KMS-11 (cell line): Measurements from ENCODE around the gene NRG2.

Experiments
- H2AFZ ChIP-seq: fragments of 200-600 bp; sonication (generic); 2 replicates; pipeline ENCODE4 v1.6.1; 2016; ENCODE audit warnings: antibody characterized with exemption, mixed run types, low read depth
- H3K27ac ChIP-seq: fragments of 200-600 bp; sonication (generic); 2 replicates; pipeline ENCODE4 v1.6.1; 2016; ENCODE audit warnings: mild to moderate bottlenecking, mixed run types
- H3K27me3 ChIP-seq: fragments of 200-600 bp; sonication (generic); 2 replicates; pipeline ENCODE4 v1.6.1; 2017; ENCODE audit warnings: mild to moderate bottlenecking, low read depth, mixed run types, moderate library complexity; ENCODE audit not compliant: insufficient read depth
- H3K36me3 ChIP-seq: fragments of 200-600 bp; sonication (generic); 2 replicates; pipeline ENCODE4 v1.6.1; 2017; ENCODE audit warnings: mild to moderate bottlenecking, mixed run types; ENCODE audit not compliant: insufficient read depth
- H3K4me1 ChIP-seq: fragments of 200-600 bp; sonication (generic); 2 replicates; pipeline ENCODE4 v1.6.1; 2016; ENCODE audit warnings: mild to moderate bottlenecking, low read depth, mixed run types; ENCODE audit not compliant: poor library complexity, severe bottlenecking
- H3K4me2 ChIP-seq: fragments of 200-600 bp; sonication (generic); 2 replicates; pipeline ENCODE4 v1.7.0; 2016; ENCODE audit warnings: mild to moderate bottlenecking, mixed run types
- H3K4me3 ChIP-seq: fragments of 200-600 bp; sonication (generic); IDR thresholded peaks from 2 replicates; pipeline ENCODE4 v1.6.1; 2017; ENCODE audit warnings: low read depth, low read length, mixed read lengths; ENCODE audit not compliant: insufficient read depth
- H3K79me2 ChIP-seq: fragments of 200-600 bp; sonication (generic); 2 replicates; pipeline ENCODE4 v1.6.1; 2016; ENCODE audit warnings: low read depth, mixed run types; ENCODE audit not compliant: insufficient read depth
- H3K9ac ChIP-seq: fragments of 200-600 bp; sonication (generic); 2 replicates; pipeline ENCODE4 v1.6.1; 2016; ENCODE audit warnings: mild to moderate bottlenecking, mixed run types
- H4K20me1 ChIP-seq: fragments of 200-600 bp; sonication (generic); 2 replicates; pipeline ENCODE4 v1.6.1; 2016; ENCODE audit warnings: mild to moderate bottlenecking, mixed run types; ENCODE audit not compliant: insufficient read depth
- CTCF ChIP-seq: fragments of 200-600 bp; sonication (generic); conservative IDR thresholded peaks from 2 replicates; pipeline ENCODE4 v1.6.1; 2017; ENCODE audit warnings: low read depth, mild to moderate bottlenecking, antibody characterized with exemption, low read length, moderate library complexity, mixed read lengths

Gene NRG2

GRCh38 chr5:139878093-139878492 lies 165.0 kb downstream of the NRG2 start:
- H3K27me3 ChIP-seq, result no peaks in the 10 kb centered on the region
- no peak for TF ChIP-seq CTCF
- H3K79me2 ChIP-seq, result no peaks in the 10 kb centered on the region
- no peak overlapping the region for H2AFZ ChIP-seq
- H3K9ac ChIP-seq, result no peak overlapping the region
- H3K4me2 ChIP-seq, result no peak overlapping the region
- no peaks in the 10 kb centered on the region for H3K4me1 ChIP-seq
- no peaks in the 10 kb centered on the region for H4K20me1 ChIP-seq
- H3K27ac ChIP-seq, result no peak overlapping the region
- H3K4me3 ChIP-seq, result no peak overlapping the region
- no peaks in the 10 kb centered on the region for H3K36me3 ChIP-seq

DNA sequence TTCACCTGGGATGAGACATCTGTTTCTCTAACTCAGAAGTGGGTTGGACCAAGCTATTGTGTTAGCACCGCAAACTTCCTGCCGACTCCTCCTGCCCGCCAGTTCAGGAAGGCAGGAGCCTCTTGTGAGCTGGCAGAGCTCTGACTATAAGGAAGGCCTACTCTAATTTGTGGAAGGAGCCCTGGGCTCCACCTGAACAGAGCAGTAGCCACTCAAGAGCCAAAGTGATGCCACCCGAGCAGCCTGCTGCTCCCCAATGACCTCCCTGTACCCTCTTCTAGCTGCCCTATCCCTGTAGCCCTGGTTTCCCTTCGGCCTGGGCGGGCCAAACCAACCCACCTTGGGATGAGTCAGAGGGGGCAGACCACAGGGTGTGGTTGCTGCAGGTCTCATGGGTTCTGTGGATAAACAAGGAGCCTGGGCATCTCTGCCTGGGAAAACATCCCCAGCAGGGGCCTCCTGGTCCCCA lies 165.9 kb downstream of the NRG2 start:
- Histone ChIP-seq H3K27ac (no peak overlapping the region), H3K79me2 (no peaks in the 10 kb centered on the region), H3K36me3 (no peaks in the 10 kb centered on the region), H2AFZ (no peak overlapping the region), H3K9ac (no peak overlapping the region), H3K4me3 (no peak overlapping the region), H3K4me2 (no peak overlapping the region), H3K27me3 (no peaks in the 10 kb centered on the region), H4K20me1 (no peaks in the 10 kb centered on the region), H3K4me1 (no peaks in the 10 kb centered on the region)
- TF ChIP-seq CTCF, result no peak

GRCh38 chr5:139875957-139876356 lies 167.1 kb downstream of the NRG2 start:
- Histone ChIP-seq H3K36me3 (no peaks in the 10 kb centered on the region), H3K4me2 (no peak overlapping the region), H3K27ac (no peak overlapping the region), H4K20me1 (no peaks in the 10 kb centered on the region), H3K4me1 (no peaks in the 10 kb centered on the region), H3K9ac (no peak overlapping the region), H3K4me3 (no peak overlapping the region), H3K27me3 (no peaks in the 10 kb centered on the region), H2AFZ (no peak overlapping the region), H3K79me2 (no peaks in the 10 kb centered on the region)
- no peak for TF ChIP-seq CTCF

DNA sequence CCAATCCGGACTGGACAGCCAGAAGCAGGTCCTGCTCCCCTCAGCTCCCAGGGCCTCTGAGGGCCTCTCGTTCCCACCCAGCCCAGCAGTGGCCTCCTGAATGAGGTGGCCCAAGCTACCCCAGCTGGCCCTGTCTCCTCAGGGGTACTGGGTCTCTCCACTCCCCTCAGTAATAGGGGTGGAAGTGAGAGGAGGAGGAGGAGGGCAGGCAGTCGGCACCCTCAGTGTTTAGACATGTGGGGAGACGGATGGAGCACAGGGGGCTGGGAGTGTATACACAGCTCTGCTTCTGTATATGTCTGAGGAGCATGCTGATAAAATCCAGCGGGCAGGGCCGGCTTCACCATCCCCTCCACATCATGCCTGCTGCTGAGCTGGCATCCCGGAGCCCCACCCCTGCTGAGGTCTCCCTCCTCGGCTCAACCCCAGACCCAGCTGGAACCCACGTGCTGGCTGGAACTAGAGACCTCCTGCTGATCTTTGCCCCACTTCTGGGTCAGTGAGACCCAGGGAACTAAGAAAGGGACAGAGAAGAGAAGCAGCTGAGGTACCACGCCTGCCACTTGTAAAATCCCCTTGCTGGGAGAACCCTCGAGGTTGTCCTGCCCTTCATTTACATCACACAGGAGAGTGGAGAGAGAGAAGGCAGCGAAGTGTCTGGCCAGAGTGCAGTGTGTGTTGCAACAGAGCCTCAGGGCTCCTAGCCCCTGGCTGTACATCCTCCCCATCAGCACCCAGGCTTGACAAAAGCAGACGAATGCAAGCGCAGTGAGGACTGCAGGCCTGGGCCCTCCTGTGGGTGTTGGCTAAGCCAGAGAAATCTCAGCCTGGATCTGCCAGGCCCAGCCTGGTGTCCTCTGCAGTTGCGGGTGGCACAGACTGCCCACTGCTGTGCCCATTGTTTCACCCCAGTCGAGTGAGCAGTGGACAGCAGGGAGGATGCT lies 170.0 kb downstream of the NRG2 start:
- Histone ChIP-seq H4K20me1 (no peaks in the 10 kb centered on the region), H3K4me1 (no peaks in the 10 kb centered on the region), H3K36me3 (no peaks in the 10 kb centered on the region), H3K27ac (no peak overlapping the region), H3K27me3 (no peaks in the 10 kb centered on the region), H3K4me3 (no peak overlapping the region), H2AFZ (no peak overlapping the region), H3K4me2 (no peak overlapping the region), H3K79me2 (no peaks in the 10 kb centered on the region), H3K9ac (no peak overlapping the region)
- no peak for TF ChIP-seq CTCF
